ENCODE measurements around the gene SLC25A19.
"Not testable (repeated sequence)": the region's sequence is repeated elsewhere in the genome, so short reads cannot be mapped to it uniquely, and the experiment has no call there.

SLC25A19 gene

GRCh38 chr17:75267411-75268232 is 21.6 kb downstream of the SLC25A19 start:
- no peak for DNase-seq (ENCODE audit: low read depth)

- no peak for DNase-seq (ENCODE audit: low read depth)
Measured at GRCh38 chr17:75267153-75267410, 22.2 kb downstream of the SLC25A19 start.

- no peak for DNase-seq (ENCODE audit: low read depth)
Measured at GRCh38 chr17:75266316-75267152, 22.7 kb downstream of the SLC25A19 start.

- no peak for DNase-seq (ENCODE audit: low read depth)
Measured at GRCh38 chr17:75265614-75266315, 23.5 kb downstream of the SLC25A19 start.

- no peak for DNase-seq (ENCODE audit: low read depth)
Measured at GRCh38 chr17:75263055-75263454, 26.2 kb downstream of the SLC25A19 start.

- peak; percentile 42 for DNase-seq (ENCODE audit: low read depth)
Measured at GRCh38 chr17:75262112-75262606, 27.1 kb downstream of the SLC25A19 start.

GRCh38 chr17:75261336-75262111 is 27.7 kb downstream of the SLC25A19 start, which contains the start of the genes GGA3 and MRPS7:
TSS of gene GGA3 (minus strand) at chr17:75261606. CDS start at chr17:75261587, 19 bp downstream.
TSS of gene MRPS7 (plus strand) at chr17:75261879. CDS start at chr17:75261901, 22 bp downstream.
- DNase-seq (ENCODE audit: low read depth): peak; percentile 84

GRCh38 chr17:75260641-75261335 is 28.4 kb downstream of the SLC25A19 start:
- peak; percentile 51 for DNase-seq (ENCODE audit: low read depth)

- DNase-seq (ENCODE audit: low read depth): not testable (repeated sequence)
Measured at GRCh38 chr17:75257228-75257627, 32.0 kb downstream of the SLC25A19 start.

- peak; percentile 55 for DNase-seq (ENCODE audit: low read depth)
Measured at GRCh38 chr17:75255954-75256698, 33.1 kb downstream of the SLC25A19 start.

GRCh38 chr17:75252039-75252816 is 37.0 kb downstream of the SLC25A19 start:
- DNase-seq (ENCODE audit: low read depth): no peak

- peak; percentile 74 for DNase-seq (ENCODE audit: low read depth)
Measured at GRCh38 chr17:75250009-75250471, 39.2 kb downstream of the SLC25A19 start.

GRCh38 chr17:75249564-75249963 is 39.7 kb downstream of the SLC25A19 start:
- DNase-seq (ENCODE audit: low read depth): no peak

GRCh38 chr17:75246404-75246803 is 42.8 kb downstream of the SLC25A19 start:
- DNase-seq (ENCODE audit: low read depth): no peak

- no peak for DNase-seq (ENCODE audit: low read depth)
Measured at GRCh38 chr17:75245011-75245410, 44.2 kb downstream of the SLC25A19 start.

- no peak for DNase-seq (ENCODE audit: low read depth)
Measured at GRCh38 chr17:75244133-75244866, 44.9 kb downstream of the SLC25A19 start.

GRCh38 chr17:75242461-75243042 is 46.7 kb downstream of the SLC25A19 start:
- no peak for DNase-seq (ENCODE audit: low read depth)

GRCh38 chr17:75241996-75242460 is 47.2 kb downstream of the SLC25A19 start:
- DNase-seq (ENCODE audit: low read depth): peak; percentile 5
